ENCODE measurements around the gene TKTL1. TPM values are rescaled to one million over a fixed set of nuclear protein-coding genes. Genes with fewer than 3 reads are reported as not detected.
"Not testable (repeated sequence)": the region's sequence is repeated elsewhere in the genome, so short reads cannot be mapped to it uniquely, and the experiment has no call there.

TKTL1 gene
- polyA plus RNA-seq, 1 donor from 2014 or later: 0.14 TPM

DNA sequence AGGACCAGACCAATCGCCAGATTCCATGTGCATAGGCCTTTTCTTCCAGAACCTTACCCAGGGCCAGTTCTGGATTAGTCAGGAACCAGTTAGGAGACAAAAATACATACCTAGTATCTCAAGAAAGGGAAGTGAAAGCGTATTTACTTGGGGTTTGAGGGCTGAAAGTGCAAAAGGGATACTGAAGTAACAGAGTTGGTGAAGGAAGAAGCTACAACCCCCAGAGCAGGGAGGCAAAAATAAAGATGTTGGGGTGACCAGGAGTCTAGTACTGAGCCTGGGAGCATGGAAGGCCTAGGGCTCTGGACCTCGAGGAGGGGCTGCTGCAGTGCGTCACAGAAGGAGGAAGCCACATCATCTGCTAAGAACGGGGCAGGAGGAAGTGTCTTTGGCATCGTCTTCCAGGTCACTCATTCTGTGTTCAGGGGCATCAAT, 38.3 kb downstream of the TKTL1 start:
- Histone ChIP-seq H3F3A (ENCODE audit: insufficient read depth, low read length, poor library complexity, severe bottlenecking) (no peaks in the 10 kb centered on the region), H3K9me2 (ENCODE audit: insufficient read depth, low read length) (no peaks in the 10 kb centered on the region), H3K27me3 (ENCODE audit: insufficient read depth, low read depth, low read length) (no peaks in the 10 kb centered on the region), H3K4me3 (ENCODE audit: low read length) (no peak overlapping the region), H3K9ac (ENCODE audit: low read length) (no peak overlapping the region), H3K36me3 (ENCODE audit: insufficient read depth, low read length) (no peaks in the 10 kb centered on the region), H3K79me2 (replicated peaks; ENCODE audit: insufficient read depth, low read length) (no peaks in the 10 kb centered on the region), H4K20me1 (ENCODE audit: insufficient read depth) (no peaks in the 10 kb centered on the region), H3K27ac (ENCODE audit: low read length) (no peak overlapping the region), H2AFZ (ENCODE audit: low read depth, low read length) (no peak overlapping the region), H3K9me3 (ENCODE audit: low read length) (no peaks in the 10 kb centered on the region), H3K4me2 (ENCODE audit: low read length) (no peak overlapping the region)
- TF ChIP-seq EZH2 (IDR thresholded peaks at IDR 0.05; ENCODE audit: borderline replicate concordance, insufficient read depth, low read length, poor library complexity, severe bottlenecking) (no peak), TAF1 (IDR thresholded peaks at IDR 0.05; ENCODE audit: low read depth) (no peak), EP300 (conservative IDR thresholded peaks at IDR 0.05; ENCODE audit: poor library complexity, severe bottlenecking) (no peak), MXI1 (conservative IDR thresholded peaks at IDR 0.05; ENCODE audit: poor library complexity, severe bottlenecking) (no peak), POLR2AphosphoS5 (IDR thresholded peaks at IDR 0.05) (no peak), SMC3 (conservative IDR thresholded peaks at IDR 0.05; ENCODE audit: poor library complexity) (no peak), RAD21 (conservative IDR thresholded peaks at IDR 0.05) (no peak)
- TF ChIP-seq, protein P1, sequence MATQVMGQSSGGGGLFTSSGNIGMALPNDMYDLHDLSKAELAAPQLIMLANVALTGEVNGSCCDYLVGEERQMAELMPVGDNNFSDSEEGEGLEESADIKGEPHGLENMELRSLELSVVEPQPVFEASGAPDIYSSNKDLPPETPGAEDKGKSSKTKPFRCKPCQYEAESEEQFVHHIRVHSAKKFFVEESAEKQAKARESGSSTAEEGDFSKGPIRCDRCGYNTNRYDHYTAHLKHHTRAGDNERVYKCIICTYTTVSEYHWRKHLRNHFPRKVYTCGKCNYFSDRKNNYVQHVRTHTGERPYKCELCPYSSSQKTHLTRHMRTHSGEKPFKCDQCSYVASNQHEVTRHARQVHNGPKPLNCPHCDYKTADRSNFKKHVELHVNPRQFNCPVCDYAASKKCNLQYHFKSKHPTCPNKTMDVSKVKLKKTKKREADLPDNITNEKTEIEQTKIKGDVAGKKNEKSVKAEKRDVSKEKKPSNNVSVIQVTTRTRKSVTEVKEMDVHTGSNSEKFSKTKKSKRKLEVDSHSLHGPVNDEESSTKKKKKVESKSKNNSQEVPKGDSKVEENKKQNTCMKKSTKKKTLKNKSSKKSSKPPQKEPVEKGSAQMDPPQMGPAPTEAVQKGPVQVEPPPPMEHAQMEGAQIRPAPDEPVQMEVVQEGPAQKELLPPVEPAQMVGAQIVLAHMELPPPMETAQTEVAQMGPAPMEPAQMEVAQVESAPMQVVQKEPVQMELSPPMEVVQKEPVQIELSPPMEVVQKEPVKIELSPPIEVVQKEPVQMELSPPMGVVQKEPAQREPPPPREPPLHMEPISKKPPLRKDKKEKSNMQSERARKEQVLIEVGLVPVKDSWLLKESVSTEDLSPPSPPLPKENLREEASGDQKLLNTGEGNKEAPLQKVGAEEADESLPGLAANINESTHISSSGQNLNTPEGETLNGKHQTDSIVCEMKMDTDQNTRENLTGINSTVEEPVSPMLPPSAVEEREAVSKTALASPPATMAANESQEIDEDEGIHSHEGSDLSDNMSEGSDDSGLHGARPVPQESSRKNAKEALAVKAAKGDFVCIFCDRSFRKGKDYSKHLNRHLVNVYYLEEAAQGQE (IDR thresholded peaks at IDR 0.05; ENCODE audit: borderline replicate concordance): no peak
- TF ChIP-seq, protein P2, sequence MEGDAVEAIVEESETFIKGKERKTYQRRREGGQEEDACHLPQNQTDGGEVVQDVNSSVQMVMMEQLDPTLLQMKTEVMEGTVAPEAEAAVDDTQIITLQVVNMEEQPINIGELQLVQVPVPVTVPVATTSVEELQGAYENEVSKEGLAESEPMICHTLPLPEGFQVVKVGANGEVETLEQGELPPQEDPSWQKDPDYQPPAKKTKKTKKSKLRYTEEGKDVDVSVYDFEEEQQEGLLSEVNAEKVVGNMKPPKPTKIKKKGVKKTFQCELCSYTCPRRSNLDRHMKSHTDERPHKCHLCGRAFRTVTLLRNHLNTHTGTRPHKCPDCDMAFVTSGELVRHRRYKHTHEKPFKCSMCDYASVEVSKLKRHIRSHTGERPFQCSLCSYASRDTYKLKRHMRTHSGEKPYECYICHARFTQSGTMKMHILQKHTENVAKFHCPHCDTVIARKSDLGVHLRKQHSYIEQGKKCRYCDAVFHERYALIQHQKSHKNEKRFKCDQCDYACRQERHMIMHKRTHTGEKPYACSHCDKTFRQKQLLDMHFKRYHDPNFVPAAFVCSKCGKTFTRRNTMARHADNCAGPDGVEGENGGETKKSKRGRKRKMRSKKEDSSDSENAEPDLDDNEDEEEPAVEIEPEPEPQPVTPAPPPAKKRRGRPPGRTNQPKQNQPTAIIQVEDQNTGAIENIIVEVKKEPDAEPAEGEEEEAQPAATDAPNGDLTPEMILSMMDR (IDR thresholded peaks at IDR 0.05; ENCODE audit: poor library complexity, severe bottlenecking): no peak

DNA sequence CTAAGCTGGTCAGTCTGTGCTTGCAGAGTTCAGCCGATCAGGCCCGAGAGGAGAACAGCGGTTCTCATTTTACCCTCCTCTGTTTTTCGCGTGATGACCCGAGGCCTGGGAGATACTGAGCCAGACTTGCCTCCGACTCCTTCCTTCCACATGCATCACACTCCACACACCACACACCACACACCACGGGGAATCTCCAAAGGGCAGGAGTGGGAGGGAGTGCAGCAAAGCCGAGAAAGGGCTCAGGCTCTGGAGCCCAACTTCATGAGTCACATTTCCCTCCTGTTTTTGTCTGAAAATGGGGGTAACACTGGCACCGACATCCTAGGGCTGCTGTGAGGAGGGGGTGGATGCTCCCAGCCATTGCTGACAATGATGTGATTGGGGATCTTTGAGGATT, 38.9 kb downstream of the TKTL1 start:
- no peaks in the 10 kb centered on the region for H3K79me2 ChIP-seq (replicated peaks; ENCODE audit: insufficient read depth, low read length)
- TF ChIP-seq SMC3 (conservative IDR thresholded peaks at IDR 0.05; ENCODE audit: poor library complexity) (no peak), RAD21 (conservative IDR thresholded peaks at IDR 0.05) (no peak), POLR2AphosphoS5 (IDR thresholded peaks at IDR 0.05) (no peak)
- TF ChIP-seq, protein P1 (IDR thresholded peaks at IDR 0.05; ENCODE audit: borderline replicate concordance): no peak
- TF ChIP-seq, protein P2 (IDR thresholded peaks at IDR 0.05; ENCODE audit: poor library complexity, severe bottlenecking): no peak
- H3K9me2 ChIP-seq (ENCODE audit: insufficient read depth, low read length): no peaks in the 10 kb centered on the region
- no peaks in the 10 kb centered on the region for H3F3A ChIP-seq (ENCODE audit: insufficient read depth, low read length, poor library complexity, severe bottlenecking)
- no peak overlapping the region for H3K9ac ChIP-seq (ENCODE audit: low read length)
- no peak overlapping the region for H3K27ac ChIP-seq (ENCODE audit: low read length)
- H3K4me3 ChIP-seq (ENCODE audit: low read length): no peak overlapping the region
- no peaks in the 10 kb centered on the region for H3K36me3 ChIP-seq (ENCODE audit: insufficient read depth, low read length)
- no peaks in the 10 kb centered on the region for H3K27me3 ChIP-seq (ENCODE audit: insufficient read depth, low read depth, low read length)
- no peaks in the 10 kb centered on the region for H3K9me3 ChIP-seq (ENCODE audit: low read length)
- no peaks in the 10 kb centered on the region for H4K20me1 ChIP-seq (ENCODE audit: insufficient read depth)
- H3K4me2 ChIP-seq (ENCODE audit: low read length): no peak overlapping the region
- H2AFZ ChIP-seq (ENCODE audit: low read depth, low read length): no peak overlapping the region

DNA sequence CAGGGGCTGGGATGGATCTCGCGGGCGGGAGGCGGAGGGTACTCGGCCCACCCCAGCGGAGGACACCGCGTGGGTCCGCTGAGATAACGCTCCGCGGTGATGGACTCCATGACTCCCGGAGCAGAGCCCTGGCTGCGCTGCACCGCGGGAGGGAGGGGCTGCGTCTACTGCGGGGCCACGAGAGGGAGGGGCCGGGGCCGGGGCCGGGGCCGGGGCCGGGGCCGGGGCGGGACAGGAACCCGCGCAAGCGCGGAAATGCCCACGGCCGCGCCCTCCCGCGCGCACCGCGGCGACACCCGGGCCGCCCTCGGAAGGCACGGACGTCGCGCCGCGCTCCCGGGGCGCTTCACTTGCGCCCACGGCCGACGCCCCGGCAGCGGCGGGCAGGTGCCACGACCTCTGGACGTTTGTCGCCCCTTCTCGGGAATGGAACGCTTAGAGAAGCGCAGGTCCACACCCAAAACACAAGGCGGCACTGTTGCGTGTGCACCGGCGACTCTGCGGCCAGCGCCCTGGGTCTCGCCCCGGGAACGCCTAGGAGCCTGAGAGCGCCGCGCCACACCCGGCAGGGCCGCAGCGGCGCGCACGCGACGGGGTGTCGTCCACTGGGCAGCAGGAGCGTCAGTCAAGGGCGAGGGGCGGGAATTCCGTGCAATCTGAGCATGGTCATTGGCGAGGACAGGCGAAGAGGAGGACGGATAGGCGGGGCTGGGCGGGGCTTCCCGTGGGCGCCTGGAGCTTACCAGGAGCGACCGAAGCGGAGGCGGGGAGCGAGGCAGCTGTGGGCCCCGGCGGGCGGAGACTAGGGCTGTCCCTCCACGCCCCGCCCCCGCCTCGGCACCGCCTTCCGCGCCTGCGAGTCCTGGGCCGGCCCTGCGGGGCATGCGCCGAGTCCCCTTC, 46.1 kb downstream of the TKTL1 start:
- H3K4me3 ChIP-seq (ENCODE audit: low read length); H3K4me2 ChIP-seq (ENCODE audit: low read length); H3K36me3 ChIP-seq (ENCODE audit: insufficient read depth, low read length); H3K9me2 ChIP-seq (ENCODE audit: insufficient read depth, low read length); H3K27me3 ChIP-seq (ENCODE audit: insufficient read depth, low read depth, low read length); H3K79me2 ChIP-seq (replicated peaks; ENCODE audit: insufficient read depth, low read length); H3K9me3 ChIP-seq (ENCODE audit: low read length); H3K9ac ChIP-seq (ENCODE audit: low read length); H3F3A ChIP-seq (ENCODE audit: insufficient read depth, low read length, poor library complexity, severe bottlenecking); H4K20me1 ChIP-seq (ENCODE audit: insufficient read depth); H3K27ac ChIP-seq (ENCODE audit: low read length); H2AFZ ChIP-seq (ENCODE audit: low read depth, low read length): not testable (repeated sequence)

All from neural cell (in vitro differentiated cells).